ENCODE measurements around the gene GGN. TPM values are rescaled to one million over a fixed set of nuclear protein-coding genes. Genes with fewer than 3 reads are reported as not detected.

GGN gene
- total and polyA plus RNA-seq, 2 donors (not counting 1 experiment from before 2014, with no cell fraction given) = 0.20 to 0.50 TPM

DNA sequence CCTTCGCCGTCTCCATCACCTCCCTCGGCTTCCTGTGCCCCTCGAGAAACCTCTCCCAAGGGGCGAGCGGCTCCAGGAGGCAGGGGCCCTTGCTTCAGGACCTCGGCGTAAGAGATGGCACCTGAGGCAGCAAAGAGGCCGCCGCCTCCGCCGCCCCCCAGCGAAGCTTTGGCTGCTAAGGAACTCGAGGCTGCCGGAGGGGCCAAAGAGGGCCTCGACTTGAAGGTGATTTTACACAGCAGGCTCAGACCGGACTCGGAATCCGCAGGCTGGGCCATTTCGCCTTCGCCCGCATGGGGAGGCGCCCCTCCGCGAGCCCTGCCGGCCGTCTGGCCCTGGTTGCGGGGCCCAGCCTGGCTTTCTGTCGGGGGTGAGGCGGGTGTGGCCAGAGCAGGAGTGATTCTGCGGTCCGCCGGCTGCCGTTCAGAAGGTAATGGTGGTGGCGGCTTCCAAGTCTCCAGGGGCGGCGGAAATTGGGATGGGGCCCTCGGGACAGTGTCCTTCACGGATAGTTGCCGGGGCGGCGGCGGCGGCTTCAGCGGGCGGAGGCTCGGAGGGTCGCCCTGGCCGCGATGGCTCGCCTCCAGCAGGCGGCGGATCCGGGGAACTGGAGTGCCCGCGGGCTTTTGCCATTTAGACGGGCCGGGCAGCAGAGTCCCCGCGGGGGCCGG lies 1.4 kb downstream of the GGN start:
- H3K9me3 ChIP-seq (ENCODE audit: control insufficient read depth, insufficient read depth, low read depth, low read length) = no peaks in the 10 kb centered on the region
- no peak overlapping the region for H3K9ac ChIP-seq (ENCODE audit: insufficient read depth, low read length)
- DNase-seq (ENCODE audit: low read depth in 2 of 2) = no peak
- H3K27ac ChIP-seq (ENCODE audit: insufficient read depth, low read length) = peak overlapping the region; percentile 34
- H3K36me3 ChIP-seq (ENCODE audit: control insufficient read depth, insufficient read depth, low read length) = peaks cover 11% of the 10 kb centered on the region
- TF ChIP-seq, protein P1, sequence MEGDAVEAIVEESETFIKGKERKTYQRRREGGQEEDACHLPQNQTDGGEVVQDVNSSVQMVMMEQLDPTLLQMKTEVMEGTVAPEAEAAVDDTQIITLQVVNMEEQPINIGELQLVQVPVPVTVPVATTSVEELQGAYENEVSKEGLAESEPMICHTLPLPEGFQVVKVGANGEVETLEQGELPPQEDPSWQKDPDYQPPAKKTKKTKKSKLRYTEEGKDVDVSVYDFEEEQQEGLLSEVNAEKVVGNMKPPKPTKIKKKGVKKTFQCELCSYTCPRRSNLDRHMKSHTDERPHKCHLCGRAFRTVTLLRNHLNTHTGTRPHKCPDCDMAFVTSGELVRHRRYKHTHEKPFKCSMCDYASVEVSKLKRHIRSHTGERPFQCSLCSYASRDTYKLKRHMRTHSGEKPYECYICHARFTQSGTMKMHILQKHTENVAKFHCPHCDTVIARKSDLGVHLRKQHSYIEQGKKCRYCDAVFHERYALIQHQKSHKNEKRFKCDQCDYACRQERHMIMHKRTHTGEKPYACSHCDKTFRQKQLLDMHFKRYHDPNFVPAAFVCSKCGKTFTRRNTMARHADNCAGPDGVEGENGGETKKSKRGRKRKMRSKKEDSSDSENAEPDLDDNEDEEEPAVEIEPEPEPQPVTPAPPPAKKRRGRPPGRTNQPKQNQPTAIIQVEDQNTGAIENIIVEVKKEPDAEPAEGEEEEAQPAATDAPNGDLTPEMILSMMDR (conservative IDR thresholded peaks at IDR 0.05 in 1 of 2, IDR thresholded peaks at IDR 0.05 in 1 of 2; ENCODE audit: low read depth in 1 of 2, low read length in 2 of 2) = no peak
- TF ChIP-seq EZH2 (IDR thresholded peaks at IDR 0.05; ENCODE audit: low read length, missing control alignments) = no peak
- H3K79me2 ChIP-seq (ENCODE audit: control insufficient read depth, insufficient read depth, low read length) = peaks cover 14% of the 10 kb centered on the region
- no peaks in the 10 kb centered on the region for H3K27me3 ChIP-seq (ENCODE audit: control insufficient read depth, insufficient read depth, low read length)
- no peak overlapping the region for H3K4me3 ChIP-seq (replicated peaks in 1 of 4; ENCODE audit: control extremely low read depth in 1 of 4, insufficient read depth in 1 of 4, low read depth in 3 of 4, low read length in 4 of 4)
- H3K4me1 ChIP-seq (ENCODE audit: control insufficient read depth, extremely low read depth, insufficient read depth, low read length) = peaks cover 6% of the 10 kb centered on the region
- H2AFZ ChIP-seq (ENCODE audit: low read length) = no peak overlapping the region
- no peak overlapping the region for H3K4me2 ChIP-seq (ENCODE audit: extremely low read depth, insufficient read depth, low read length)
- no peaks in the 10 kb centered on the region for H4K20me1 ChIP-seq (ENCODE audit: control insufficient read depth, extremely low read depth, insufficient read depth, low read length)

DNA sequence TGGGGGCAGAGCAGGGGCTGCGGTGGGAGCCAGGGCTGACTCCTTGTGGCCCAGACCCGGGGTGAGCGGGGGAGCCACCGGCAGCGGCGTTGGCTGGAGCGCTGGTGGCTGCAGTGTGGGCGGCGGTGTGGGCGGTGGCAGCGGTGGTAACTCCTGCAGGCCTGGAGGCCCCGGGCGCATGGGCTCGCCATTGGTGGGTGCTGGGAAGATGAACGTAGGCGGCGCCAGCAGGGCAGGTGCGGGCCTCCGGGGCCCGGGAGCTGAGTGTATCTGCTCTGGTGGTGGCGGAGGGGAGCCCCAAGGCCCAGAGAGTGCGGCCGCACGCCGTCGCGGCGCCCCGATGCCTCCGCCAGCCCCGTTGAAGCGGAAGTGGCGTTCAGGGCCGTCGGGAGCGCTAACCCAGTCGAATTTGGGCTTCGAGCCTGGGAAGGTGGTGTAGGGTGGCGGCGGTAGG lies 2.0 kb downstream of the GGN start:
- Histone ChIP-seq H3K9ac (ENCODE audit: insufficient read depth, low read length) (no peak overlapping the region), H3K36me3 (ENCODE audit: control insufficient read depth, insufficient read depth, low read length) (peaks cover 13% of the 10 kb centered on the region), H3K4me2 (ENCODE audit: extremely low read depth, insufficient read depth, low read length) (no peak overlapping the region), H3K79me2 (ENCODE audit: control insufficient read depth, insufficient read depth, low read length) (peaks cover 14% of the 10 kb centered on the region), H3K27me3 (ENCODE audit: control insufficient read depth, insufficient read depth, low read length) (no peaks in the 10 kb centered on the region), H3K4me3 (replicated peaks in 1 of 4; ENCODE audit: control extremely low read depth in 1 of 4, insufficient read depth in 1 of 4, low read depth in 3 of 4, low read length in 4 of 4) (no peak overlapping the region), H3K27ac (ENCODE audit: insufficient read depth, low read length) (no peak overlapping the region), H4K20me1 (ENCODE audit: control insufficient read depth, extremely low read depth, insufficient read depth, low read length) (no peaks in the 10 kb centered on the region), H3K9me3 (ENCODE audit: control insufficient read depth, insufficient read depth, low read depth, low read length) (no peaks in the 10 kb centered on the region), H2AFZ (ENCODE audit: low read length) (no peak overlapping the region), H3K4me1 (ENCODE audit: control insufficient read depth, extremely low read depth, insufficient read depth, low read length) (peaks cover 6% of the 10 kb centered on the region)
- no peak for TF ChIP-seq EZH2 (IDR thresholded peaks at IDR 0.05; ENCODE audit: low read length, missing control alignments)
- TF ChIP-seq, protein P1 (conservative IDR thresholded peaks at IDR 0.05 in 1 of 2, IDR thresholded peaks at IDR 0.05 in 1 of 2; ENCODE audit: low read depth in 1 of 2, low read length in 2 of 2) = no peak
- DNase-seq (ENCODE audit: low read depth in 2 of 2) = no peak

DNA sequence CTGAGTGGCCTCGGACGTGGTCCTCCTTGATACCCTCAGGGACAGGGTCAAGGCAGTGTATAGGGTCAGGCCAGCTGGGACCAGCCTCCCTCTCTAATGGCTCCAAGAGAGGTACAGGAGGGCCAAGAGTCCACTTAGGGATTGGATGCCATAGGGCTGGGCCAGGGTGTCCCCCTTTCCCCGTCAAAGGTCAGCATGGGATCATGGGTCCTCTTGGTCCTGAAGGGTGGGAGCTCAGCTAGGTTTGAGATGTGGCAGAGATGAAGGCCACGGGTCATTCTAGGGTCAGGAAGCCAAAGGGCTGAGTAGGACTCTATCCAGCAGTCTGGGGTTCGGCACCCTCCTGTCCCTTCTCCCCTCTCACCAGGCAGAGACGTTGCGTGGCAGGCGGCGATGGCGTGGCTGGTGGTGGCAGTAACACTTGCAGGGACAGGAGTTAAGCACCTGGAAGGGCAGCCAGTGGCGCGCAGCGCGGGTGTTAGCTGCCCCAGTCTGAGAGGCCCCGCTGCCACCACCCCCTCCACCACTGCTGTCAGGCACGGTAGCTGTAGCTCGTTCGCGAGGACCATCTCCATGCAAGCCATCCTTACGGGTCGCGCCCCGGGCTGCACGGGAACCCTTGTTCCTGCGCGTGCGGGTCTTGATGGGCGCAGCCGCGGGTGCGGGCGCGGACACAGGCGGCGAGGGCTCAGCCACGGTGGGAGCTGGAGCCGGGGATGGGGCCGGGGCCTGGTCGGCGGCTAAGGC lies 2.6 kb downstream of the GGN start:
- H4K20me1 ChIP-seq (ENCODE audit: control insufficient read depth, extremely low read depth, insufficient read depth, low read length) = no peaks in the 10 kb centered on the region
- no peak for DNase-seq (ENCODE audit: low read depth in 2 of 2)

More for the DNA sequence above, 2.6 kb downstream of the GGN start:
- peaks cover 11% of the 10 kb centered on the region for H3K79me2 ChIP-seq (ENCODE audit: control insufficient read depth, insufficient read depth, low read length)
- H3K27me3 ChIP-seq (ENCODE audit: control insufficient read depth, insufficient read depth, low read length) = no peaks in the 10 kb centered on the region
- no peaks in the 10 kb centered on the region for H3K9me3 ChIP-seq (ENCODE audit: control insufficient read depth, insufficient read depth, low read depth, low read length)
- H3K4me2 ChIP-seq (ENCODE audit: extremely low read depth, insufficient read depth, low read length) = no peak overlapping the region
- no peak overlapping the region for H3K27ac ChIP-seq (ENCODE audit: insufficient read depth, low read length)
- H3K4me1 ChIP-seq (ENCODE audit: control insufficient read depth, extremely low read depth, insufficient read depth, low read length) = peaks cover 6% of the 10 kb centered on the region
- no peak overlapping the region for H3K4me3 ChIP-seq (replicated peaks in 1 of 4; ENCODE audit: control extremely low read depth in 1 of 4, insufficient read depth in 1 of 4, low read depth in 3 of 4, low read length in 4 of 4)
- TF ChIP-seq, protein P1 (conservative IDR thresholded peaks at IDR 0.05 in 1 of 2, IDR thresholded peaks at IDR 0.05 in 1 of 2; ENCODE audit: low read depth in 1 of 2, low read length in 2 of 2) = no peak
- no peak for TF ChIP-seq EZH2 (IDR thresholded peaks at IDR 0.05; ENCODE audit: low read length, missing control alignments)
- no peak overlapping the region for H3K9ac ChIP-seq (ENCODE audit: insufficient read depth, low read length)
- H3K36me3 ChIP-seq (ENCODE audit: control insufficient read depth, insufficient read depth, low read length) = peaks cover 13% of the 10 kb centered on the region
- no peak overlapping the region for H2AFZ ChIP-seq (ENCODE audit: low read length)

Measured in fibroblast of lung (primary cell).